Smooth muscle cell (in vitro differentiated cells): ENCODE measurements around the gene NLRP5. TPM values are rescaled to one million over a fixed set of nuclear protein-coding genes. Genes with fewer than 3 reads are reported as not detected.

Source experiments
- DNase-seq: peaks from one replicate; lab custom pipeline; 2025; ENCODE audit not compliant: unreplicated experiment; lab: John Stamatoyannopoulos, UW
- H2AFZ ChIP-seq: fragments of 200-600 bp; sonication (generic); 2 replicates; pipeline ENCODE4 v1.6.0; 2016; ENCODE audit warnings: antibody characterized with exemption, low read depth, mild to moderate bottlenecking
- H3F3A ChIP-seq: fragments of 200-600 bp; sonication (generic); 2 replicates; pipeline ENCODE4 v1.6.0; 2017; ENCODE audit warnings: antibody characterized with exemption, low read depth
- H3K27ac ChIP-seq: fragments of 200-600 bp; sonication (generic); 2 replicates; pipeline ENCODE4 v1.5.1; 2016; ENCODE audit warnings: low read depth, mild to moderate bottlenecking
- H3K27me3 ChIP-seq: fragments of 200-600 bp; sonication (generic); 2 replicates; pipeline ENCODE4 v1.6.1; 2016; ENCODE audit warnings: low read depth, mild to moderate bottlenecking
- H3K36me3 ChIP-seq: fragments of 200-600 bp; sonication (generic); 2 replicates; pipeline ENCODE4 v1.5.1; 2016; ENCODE audit warnings: low read depth
- H3K4me1 ChIP-seq: fragments of 200-600 bp; sonication (generic); 2 replicates; pipeline ENCODE4 v1.5.1; 2016; ENCODE audit warnings: low read depth
- H3K4me2 ChIP-seq: fragments of 200-600 bp; sonication (generic); 2 replicates; pipeline ENCODE4 v1.6.0; 2016; ENCODE audit warnings: mild to moderate bottlenecking
- H3K4me3 ChIP-seq: fragments of 200-600 bp; sonication (generic); 2 replicates; pipeline ENCODE4 v1.5.1; 2016; ENCODE audit warnings: mild to moderate bottlenecking
- H3K79me2 ChIP-seq: fragments of 200-600 bp; sonication (generic); 2 replicates; pipeline ENCODE4 v1.6.0; 2016; ENCODE audit warnings: low read depth, mild to moderate bottlenecking
- H3K9ac ChIP-seq: fragments of 200-600 bp; sonication (generic); 2 replicates; pipeline ENCODE4 v1.6.0; 2016; ENCODE audit warnings: low read depth
- H3K9me3 ChIP-seq: fragments of 200-600 bp; sonication (generic); replicated peaks from 2 replicates; pipeline ENCODE4 v1.5.1; 2016; ENCODE audit warnings: low read depth
- H4K20me1 ChIP-seq: fragments of 200-600 bp; sonication (generic); 2 replicates; pipeline ENCODE4 v1.6.0; 2016; ENCODE audit warnings: low read depth
- WGBS: methylation state at CpG from one replicate; pipeline ENCODE4 v1.1.7; 2016; ENCODE audit warnings: low lambda C conversion rate; 5-methylcytosine and 5-hydroxymethylcytosine counted together
- polyA plus RNA-seq: library from polyadenylated mRNA; unstranded; fragments of >200 nt; fragmentation: Nextera tagmentation; extraction: Ambion mirVana; gene quantifications from 2 replicates; pipeline ENCODE4 v1.2.1, GENCODE V29; 2016
- total RNA-seq: library from RNA; depleted of rRNA; stranded (reverse); fragments of >200 nt; gene quantifications from 2 replicates; pipeline ENCODE4 v1.2.3, GENCODE V29; 2014
- TF ChIP-seq, protein P1 (sequence below): fragments of 200-600 bp; sonication (generic); IDR thresholded peaks from 2 replicates; pipeline ENCODE4 v1.5.1; 2017; ENCODE audit warnings: borderline replicate concordance, mild to moderate bottlenecking, antibody characterized with exemption; ENCODE audit not compliant: insufficient read depth, poor library complexity, severe bottlenecking

NLRP5 gene
- total and polyA plus RNA-seq, 2 experiments from 2014 or later = not detected

DNA sequence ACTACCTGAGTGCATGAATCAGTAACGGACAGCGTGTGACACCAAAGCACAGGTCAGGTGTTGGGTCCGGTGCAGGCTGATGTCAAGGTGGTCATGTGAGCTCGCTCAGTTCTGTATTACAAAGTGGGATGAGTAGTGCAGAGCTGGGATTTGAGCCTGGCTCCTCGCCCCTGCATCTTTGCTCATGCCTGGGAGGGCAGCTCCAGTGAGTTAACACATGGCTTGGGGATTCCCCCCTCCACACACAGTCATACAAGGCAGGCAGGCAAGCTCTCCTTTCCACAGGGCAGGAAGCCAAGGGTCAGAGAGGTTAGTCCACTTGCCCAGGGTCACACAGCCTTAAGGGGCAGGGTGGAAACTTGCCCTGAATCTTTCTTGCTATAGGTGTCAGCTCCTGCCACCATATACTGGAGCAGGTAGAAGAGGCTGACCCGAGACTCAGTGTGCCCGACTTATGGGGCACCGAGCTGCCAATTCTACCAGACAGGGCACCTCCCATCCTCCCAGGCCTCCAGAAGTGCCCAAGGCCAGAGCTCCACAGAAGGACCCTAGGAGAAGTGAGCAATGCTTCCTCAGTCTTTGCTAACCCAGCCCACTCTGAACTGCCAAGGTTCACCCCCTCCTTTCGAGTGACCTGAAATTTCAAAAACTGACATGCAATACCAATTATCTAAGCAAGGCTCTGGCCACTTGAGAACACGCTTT, 99.1 kb downstream of the NLRP5 start:
- Histone ChIP-seq H3F3A (no peaks in the 10 kb centered on the region), H4K20me1 (peaks cover 68% of the 10 kb centered on the region), H3K4me2 (no peak overlapping the region), H3K9ac (no peak overlapping the region), H3K9me3 (no peaks in the 10 kb centered on the region), H3K4me1 (no peaks in the 10 kb centered on the region), H3K36me3 (no peaks in the 10 kb centered on the region), H3K79me2 (peaks cover 3% of the 10 kb centered on the region), H3K27ac (no peak overlapping the region), H2AFZ (no peak overlapping the region), H3K4me3 (no peak overlapping the region), H3K27me3 (no peaks in the 10 kb centered on the region)
- WGBS = 91% methylated on average over 10 of the region's 10 CpGs
- DNase-seq = no peak
- TF ChIP-seq, protein P1, sequence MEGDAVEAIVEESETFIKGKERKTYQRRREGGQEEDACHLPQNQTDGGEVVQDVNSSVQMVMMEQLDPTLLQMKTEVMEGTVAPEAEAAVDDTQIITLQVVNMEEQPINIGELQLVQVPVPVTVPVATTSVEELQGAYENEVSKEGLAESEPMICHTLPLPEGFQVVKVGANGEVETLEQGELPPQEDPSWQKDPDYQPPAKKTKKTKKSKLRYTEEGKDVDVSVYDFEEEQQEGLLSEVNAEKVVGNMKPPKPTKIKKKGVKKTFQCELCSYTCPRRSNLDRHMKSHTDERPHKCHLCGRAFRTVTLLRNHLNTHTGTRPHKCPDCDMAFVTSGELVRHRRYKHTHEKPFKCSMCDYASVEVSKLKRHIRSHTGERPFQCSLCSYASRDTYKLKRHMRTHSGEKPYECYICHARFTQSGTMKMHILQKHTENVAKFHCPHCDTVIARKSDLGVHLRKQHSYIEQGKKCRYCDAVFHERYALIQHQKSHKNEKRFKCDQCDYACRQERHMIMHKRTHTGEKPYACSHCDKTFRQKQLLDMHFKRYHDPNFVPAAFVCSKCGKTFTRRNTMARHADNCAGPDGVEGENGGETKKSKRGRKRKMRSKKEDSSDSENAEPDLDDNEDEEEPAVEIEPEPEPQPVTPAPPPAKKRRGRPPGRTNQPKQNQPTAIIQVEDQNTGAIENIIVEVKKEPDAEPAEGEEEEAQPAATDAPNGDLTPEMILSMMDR = no peak

DNA sequence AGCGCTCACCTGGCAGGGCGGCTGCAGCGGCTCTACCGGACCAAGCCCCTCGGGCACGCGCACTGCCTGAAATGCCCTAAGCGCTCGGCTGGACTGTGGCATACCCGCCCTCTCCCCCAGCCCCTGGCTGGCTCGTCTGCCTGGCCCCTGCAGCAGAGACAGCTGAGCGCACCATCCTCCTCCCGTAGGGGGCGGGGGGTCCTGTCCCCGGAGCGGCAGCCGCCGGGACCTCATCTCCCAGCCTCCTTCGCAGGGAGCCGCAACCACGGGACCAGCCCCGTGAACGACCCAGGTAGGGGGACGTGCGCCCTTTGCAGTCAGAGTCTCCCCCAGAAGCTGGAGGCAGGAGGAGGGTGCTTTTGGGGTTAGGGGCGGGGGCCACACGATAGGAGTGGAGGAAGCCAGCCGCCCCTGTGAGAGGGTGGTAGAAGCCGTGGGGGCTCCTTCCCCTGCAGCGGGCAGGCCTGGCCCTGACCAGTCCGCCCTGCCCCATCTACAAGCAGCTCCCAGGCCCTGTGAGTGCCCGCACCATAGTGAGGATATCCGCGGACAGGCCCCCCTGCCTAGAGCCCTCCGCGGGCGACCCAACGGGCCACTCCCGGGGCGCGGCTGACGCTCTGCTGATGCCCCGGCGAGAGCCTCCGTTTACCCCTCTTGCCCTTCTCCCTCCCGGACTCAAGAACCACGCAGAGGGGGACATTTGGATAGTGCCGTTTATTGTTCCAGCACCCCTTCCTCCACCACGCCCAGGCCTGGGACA, 100.3 kb downstream of the NLRP5 start:
- H3F3A ChIP-seq = no peaks in the 10 kb centered on the region
- peaks cover 80% of the 10 kb centered on the region for H4K20me1 ChIP-seq

DNA sequence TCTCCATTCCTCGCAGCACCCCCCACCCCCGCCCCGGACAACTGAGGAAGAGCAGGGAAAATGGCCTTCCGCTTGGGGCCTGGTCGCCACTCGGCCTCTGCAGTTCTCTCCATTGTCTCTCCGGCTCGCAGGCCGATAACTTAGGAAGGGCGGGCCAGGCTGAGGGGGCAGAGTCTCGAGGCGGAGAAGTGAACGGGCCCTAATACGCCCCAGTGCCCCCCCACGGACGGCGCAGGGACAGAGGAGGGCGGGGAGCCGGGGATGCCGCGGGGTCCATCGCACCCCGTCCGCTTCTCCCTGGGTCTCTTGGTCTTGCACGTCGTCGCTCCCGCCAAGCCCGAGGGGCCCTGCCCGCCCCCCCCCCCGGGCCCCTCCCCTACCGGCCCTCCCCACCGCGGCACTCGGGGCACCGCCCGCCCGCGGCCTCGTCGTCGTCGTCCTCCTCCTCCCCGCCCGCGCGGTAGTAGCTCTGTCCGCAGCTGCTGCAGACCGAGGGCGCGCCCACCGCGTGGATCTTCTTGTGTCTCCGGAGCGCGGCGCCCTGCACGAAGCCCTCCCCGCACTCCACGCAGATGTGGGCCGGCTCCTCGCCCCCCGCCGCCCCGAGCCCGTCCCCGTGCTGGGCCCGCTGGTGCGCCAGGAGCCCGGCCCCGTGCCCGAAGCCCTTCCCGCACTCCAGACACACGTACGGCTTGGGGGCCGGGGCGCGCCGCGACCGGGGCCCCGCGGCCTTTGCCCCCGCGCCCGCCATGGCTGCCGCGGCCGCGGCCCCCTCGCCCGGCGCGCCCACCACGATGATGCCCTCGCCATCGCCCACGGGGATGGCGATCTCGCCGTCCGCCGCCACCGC, 101.3 kb downstream of the NLRP5 start:
- no peaks in the 10 kb centered on the region for H3K4me1 ChIP-seq
- no peak overlapping the region for H2AFZ ChIP-seq
- H3K9me3 ChIP-seq = no peaks in the 10 kb centered on the region
- TF ChIP-seq, protein P1 = no peak
- WGBS = 97% methylated on average over 21 of the region's 104 CpGs
- no peak overlapping the region for H3K4me3 ChIP-seq
- no peak overlapping the region for H3K4me2 ChIP-seq
- no peaks in the 10 kb centered on the region for H3K27me3 ChIP-seq
- no peak overlapping the region for H3K27ac ChIP-seq
- peaks cover 90% of the 10 kb centered on the region for H4K20me1 ChIP-seq
- no peak for DNase-seq
- no peak overlapping the region for H3K9ac ChIP-seq
- H3K36me3 ChIP-seq = no peaks in the 10 kb centered on the region
- H3F3A ChIP-seq = no peaks in the 10 kb centered on the region
- H3K79me2 ChIP-seq = peaks cover 15% of the 10 kb centered on the region

More for the DNA sequence above, 100.3 kb downstream of the NLRP5 start:
- Histone ChIP-seq H3K4me1 (no peaks in the 10 kb centered on the region), H3K9me3 (no peaks in the 10 kb centered on the region), H3K27ac (no peak overlapping the region), H3K9ac (no peak overlapping the region), H3K79me2 (peaks cover 8% of the 10 kb centered on the region), H3K36me3 (no peaks in the 10 kb centered on the region), H3K4me2 (no peak overlapping the region), H2AFZ (no peak overlapping the region), H3K4me3 (no peak overlapping the region), H3K27me3 (no peaks in the 10 kb centered on the region)
- DNase-seq = no peak
- TF ChIP-seq, protein P1 = no peak
- 89% methylated on average over 47 of the region's 49 CpGs for WGBS
